Measurements from ENCODE around the gene CYP1B1.

- TF ChIP-seq CTCF (conservative IDR thresholded peaks at IDR 0.05) = no peak
- TF ChIP-seq EZH2 (IDR thresholded peaks at IDR 0.05; ENCODE audit: low read depth) = no peak
These were observed 58.1 kb downstream of the CYP1B1 start for GRCh38 chr2:38017836-38018235.
